H1 (cell line): ENCODE data around the gene LRPAP1. TPM values are rescaled to one million over a fixed set of nuclear protein-coding genes. Genes with fewer than 3 reads are reported as not detected.

ENCODE experiments used
- CHD2 ChIP-seq: IDR thresholded peaks from 2 replicates; pipeline ENCODE4 v1.6.1; 2012; ENCODE audit warnings: low read length, improper control_type of control experiment
- FOSL1 ChIP-seq: IDR thresholded peaks from 2 replicates; pipeline ENCODE4 v1.6.1; 2011; ENCODE audit warnings: mild to moderate bottlenecking, low read depth, low read length, moderate library complexity; ENCODE audit not compliant: insufficient read depth
- TCF12 ChIP-seq: IDR thresholded peaks from 2 replicates; pipeline ENCODE4 v1.6.1; 2011; ENCODE audit warnings: low read depth, mild to moderate bottlenecking, low read length
- polyA plus RNA-seq, 7 experiments: library from polyadenylated mRNA; depleted of rRNA in 3 of 7; stranded (reverse) in 5 of 7; unstranded in 2 of 7; fragments of >200 nt in 5 of 7; fragments of 200-250 nt in 2 of 7; gene quantifications; 1 replicate in 5 of 7; 2 replicates in 1 of 7; 4 replicates in 1 of 7; pipeline versions ENCODE4 v1.2.1 to v1.2.3, GENCODE V29; 2011 to 2013; ENCODE audit warnings: missing spikeins in 2 of 7, mixed read lengths in 2 of 7
- total RNA-seq: library from RNA; stranded (reverse); fragmentation: NEBNext Ultra II Directional; extraction: Animal tissue kit (Norgen Biotek cat#: 25700); gene quantifications from 2 replicates; pipeline ENCODE4 v1.2.1, GENCODE V29; 2021
- TF ChIP-seq, protein P1 (sequence below): IDR thresholded peaks from 2 replicates; pipeline ENCODE4 v1.6.1; 2011; ENCODE audit warnings: low read depth, mild to moderate bottlenecking, low read length; ENCODE audit not compliant: insufficient read depth
- TF ChIP-seq, protein P2 (sequence below): IDR thresholded peaks from 2 replicates; pipeline ENCODE4 v1.6.1; 2012; ENCODE audit warnings: inconsistent platforms

LRPAP1 gene
- total and polyA plus RNA-seq, 2 of the 8 experiments (the other 6 are each of a cell fraction or from before 2014, with no cell fraction given), result 31.1 to 101 TPM

DNA sequence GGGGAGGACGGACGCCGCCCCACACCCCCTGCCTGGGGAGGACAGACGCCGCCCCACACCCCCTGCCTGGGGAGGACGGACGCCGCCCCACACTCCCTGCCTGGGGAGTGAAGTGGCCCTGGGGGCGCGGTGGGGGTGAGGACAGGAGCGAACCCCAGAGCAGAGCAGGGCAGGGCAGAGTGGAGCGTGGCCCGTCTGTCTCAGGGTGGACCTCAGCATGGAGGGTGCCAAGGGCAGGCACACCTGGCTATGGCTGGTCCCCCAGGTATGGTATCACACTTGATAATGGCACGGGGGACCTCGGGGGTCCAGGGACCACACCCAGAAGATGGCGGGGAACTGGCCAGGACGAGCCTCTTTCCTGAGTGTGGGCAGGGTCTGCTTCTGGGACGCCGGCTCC is 9.6 kb downstream of the LRPAP1 start (continued):
- TF ChIP-seq, protein P1, sequence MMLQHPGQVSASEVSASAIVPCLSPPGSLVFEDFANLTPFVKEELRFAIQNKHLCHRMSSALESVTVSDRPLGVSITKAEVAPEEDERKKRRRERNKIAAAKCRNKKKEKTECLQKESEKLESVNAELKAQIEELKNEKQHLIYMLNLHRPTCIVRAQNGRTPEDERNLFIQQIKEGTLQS, result no peak
- TF ChIP-seq FOSL1 (no peak), TCF12 (no peak), CHD2 (no peak)
- TF ChIP-seq, protein P2, sequence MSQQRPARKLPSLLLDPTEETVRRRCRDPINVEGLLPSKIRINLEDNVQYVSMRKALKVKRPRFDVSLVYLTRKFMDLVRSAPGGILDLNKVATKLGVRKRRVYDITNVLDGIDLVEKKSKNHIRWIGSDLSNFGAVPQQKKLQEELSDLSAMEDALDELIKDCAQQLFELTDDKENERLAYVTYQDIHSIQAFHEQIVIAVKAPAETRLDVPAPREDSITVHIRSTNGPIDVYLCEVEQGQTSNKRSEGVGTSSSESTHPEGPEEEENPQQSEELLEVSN, result no peak
- TF ChIP-seq, all 59 proteins: peak for 0
